GM21390 (cell line): Measurements from ENCODE around the gene CYB561.

Experiments
- ATAC-seq: cut with Tn5 transposase; IDR thresholded peaks from one replicate; pipeline ENCODE4 v1.9.1; 2021; ENCODE audit not compliant: unreplicated experiment

The CYB561 gene

DNA sequence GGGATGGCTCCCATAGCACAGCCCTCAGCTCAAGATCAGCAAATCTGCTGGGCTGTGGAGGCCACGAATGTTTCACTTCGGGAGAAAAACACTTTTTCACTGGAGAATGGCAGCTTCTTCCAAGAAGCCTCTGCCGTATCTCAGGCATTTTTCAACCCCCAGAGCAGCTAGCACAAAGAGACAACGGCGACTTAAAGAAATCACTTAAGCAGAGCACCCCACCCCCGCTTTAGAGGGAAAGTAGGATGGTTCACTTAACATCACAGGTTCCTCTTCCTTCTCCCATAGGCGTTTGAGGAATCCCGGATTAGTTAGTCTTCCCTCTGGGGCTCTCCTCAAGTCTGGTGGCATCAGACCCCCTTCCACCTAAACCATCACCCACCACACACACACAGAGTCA is 27.6 kb downstream of the CYB561 start:
- ATAC-seq = no peak

DNA sequence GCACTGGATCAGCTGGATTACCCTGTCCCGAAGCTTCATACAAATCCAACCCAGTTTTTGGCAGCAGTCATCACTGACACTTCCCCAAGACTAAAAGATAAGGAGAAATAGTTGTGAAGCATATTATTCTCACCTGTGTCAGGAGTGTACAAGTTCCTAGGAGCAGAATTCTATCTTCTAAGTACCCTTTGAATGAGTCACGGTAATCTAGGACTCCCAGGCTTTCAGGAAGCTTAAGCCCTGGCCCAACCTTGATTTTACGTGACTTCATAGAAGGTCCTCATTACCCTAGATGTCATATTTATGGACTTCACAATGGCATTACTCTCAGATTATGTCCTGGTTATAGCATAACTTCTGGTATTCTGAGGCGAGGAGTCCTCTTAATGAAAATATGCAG is 31.9 kb downstream of the CYB561 start:
- no peak for ATAC-seq

DNA sequence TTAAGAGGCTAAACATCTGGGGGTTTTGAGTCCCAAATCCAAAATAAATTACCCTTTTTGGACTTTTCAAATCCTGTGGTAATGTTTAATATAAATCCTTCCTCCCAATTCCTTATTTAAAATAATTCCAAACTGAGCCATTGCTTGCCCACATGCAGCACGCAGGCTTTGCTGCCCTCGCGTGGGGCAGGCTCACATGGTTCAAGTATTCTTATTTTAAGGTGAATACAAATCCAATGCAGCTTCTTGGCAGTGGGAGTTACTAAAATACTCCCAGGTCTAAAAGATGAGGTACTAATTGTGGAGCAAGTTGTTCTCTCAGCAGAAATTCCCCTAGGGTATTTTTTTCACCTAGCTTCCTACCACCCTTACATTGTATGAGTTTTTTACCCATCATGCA is 33.0 kb downstream of the CYB561 start:
- ATAC-seq = no peak

DNA sequence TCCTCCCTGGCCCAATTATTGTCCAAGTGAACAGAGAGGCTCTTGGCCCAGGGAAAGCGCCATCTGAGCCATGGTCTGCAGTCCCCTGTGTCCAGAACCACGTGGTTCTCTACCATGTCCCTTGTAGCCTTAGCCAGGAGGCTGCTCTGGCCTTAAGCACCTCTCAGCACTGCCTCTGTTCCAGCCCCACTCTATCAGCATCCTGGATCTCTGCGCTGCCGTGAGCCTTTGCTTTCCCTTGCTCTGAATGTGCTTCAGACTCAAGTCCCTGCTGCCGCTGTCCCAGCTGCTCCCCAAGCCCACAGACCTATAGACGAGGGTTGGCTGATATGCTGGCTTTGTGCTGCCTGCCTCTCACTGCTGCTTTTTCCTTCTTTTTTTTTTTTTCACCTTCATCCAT is 33.9 kb downstream of the CYB561 start:
- no peak for ATAC-seq

DNA sequence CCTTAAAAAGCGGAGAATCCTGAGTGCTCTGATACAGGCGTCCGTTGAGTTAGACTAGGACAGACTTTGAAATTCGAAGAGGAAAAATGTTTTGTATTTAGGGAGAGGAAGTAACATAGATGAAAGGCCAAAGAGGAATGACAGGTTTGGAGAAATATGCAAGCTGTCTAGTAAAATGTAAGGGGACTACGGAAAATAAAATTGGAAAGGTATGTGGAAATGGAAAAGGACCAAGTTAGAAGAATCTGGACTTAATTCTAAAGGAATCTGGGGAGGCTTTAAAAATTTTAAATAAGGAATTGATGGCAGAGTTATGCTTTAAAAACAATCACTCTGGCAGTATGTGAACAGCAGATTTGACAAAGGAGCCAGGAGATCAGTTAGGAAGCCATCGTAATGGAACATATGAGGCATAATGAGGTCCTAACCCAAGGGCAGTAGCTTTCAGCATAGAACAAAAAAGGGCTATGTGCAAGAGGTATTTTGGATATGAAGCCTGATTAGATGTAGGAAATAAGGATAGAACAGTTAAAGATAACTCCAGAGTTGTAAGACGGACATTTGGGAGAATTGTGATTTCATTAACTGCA is 38.3 kb downstream of the CYB561 start:
- ATAC-seq = no peak

DNA sequence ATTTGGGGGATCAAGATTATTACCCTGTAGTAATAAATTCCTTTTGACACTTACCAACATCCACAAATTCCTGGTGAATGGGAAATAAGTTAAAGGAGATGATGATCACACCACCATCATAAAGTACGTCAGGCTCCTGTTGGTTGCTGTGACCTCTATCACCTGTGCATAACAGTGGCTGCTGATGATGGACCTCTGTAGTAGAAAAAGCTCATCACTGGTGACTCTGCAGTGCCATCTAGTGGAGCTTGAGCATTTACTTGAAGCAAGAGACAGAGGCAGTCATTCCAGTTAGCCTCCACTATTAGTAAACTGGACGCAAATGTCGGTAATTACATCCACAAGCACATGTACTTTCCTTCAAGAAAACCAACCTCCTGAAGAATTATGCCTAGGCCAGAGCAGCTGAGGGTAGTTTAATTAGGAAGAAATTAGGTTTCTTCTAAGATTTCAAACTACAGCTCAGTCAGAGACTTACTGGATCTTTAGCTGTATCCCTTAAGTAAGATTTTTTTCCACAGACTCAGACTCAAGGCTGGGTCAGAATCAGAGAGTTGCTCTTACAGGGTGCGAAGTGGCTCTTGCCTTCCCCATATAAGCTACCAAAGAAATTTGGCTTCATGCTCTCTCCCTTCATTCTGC is 39.3 kb downstream of the CYB561 start:
- ATAC-seq = peak; percentile 88

DNA sequence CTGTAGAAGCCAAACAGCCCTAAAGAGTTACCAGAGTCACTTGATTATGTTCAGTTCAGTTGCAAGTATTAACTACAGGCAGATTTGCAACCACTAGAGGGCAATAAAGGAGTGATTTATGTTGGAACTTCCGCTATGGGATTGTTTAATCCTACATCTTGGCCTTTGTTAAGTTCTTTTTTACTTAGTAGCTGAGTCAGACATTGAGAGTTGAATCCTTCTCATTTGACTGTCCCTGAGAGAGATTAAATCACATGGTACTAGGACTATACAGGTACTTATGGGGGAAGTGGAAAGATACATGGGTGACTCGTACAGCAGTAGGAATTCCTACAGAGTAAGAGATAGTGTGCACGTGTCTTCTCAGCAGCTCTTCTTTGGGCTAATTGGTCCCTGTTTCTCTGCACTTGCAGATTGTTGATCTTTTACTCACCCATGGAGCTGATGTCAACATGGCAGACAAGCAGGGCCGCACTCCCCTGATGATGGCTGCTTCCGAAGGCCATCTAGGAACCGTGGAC is 40.3 kb downstream of the CYB561 start:
- no peak for ATAC-seq

DNA sequence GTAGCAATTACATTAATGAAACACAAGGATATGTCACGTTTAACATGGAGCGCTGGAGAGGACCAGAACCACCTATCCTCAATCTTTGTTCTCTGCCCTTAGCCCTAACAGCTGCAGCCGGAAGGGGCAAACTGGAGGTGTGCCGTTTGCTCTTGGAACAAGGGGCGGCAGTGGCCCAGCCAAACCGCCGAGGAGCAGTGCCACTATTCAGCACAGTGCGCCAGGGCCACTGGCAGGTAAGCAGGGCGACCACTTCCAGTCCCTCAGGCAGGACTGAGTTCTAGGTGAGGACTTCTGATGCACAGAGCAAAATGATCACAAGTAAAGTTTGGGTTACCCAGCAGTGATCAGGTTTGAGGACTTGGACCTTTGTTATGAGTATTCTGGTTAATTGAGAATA is 41.1 kb downstream of the CYB561 start:
- ATAC-seq = no peak

DNA sequence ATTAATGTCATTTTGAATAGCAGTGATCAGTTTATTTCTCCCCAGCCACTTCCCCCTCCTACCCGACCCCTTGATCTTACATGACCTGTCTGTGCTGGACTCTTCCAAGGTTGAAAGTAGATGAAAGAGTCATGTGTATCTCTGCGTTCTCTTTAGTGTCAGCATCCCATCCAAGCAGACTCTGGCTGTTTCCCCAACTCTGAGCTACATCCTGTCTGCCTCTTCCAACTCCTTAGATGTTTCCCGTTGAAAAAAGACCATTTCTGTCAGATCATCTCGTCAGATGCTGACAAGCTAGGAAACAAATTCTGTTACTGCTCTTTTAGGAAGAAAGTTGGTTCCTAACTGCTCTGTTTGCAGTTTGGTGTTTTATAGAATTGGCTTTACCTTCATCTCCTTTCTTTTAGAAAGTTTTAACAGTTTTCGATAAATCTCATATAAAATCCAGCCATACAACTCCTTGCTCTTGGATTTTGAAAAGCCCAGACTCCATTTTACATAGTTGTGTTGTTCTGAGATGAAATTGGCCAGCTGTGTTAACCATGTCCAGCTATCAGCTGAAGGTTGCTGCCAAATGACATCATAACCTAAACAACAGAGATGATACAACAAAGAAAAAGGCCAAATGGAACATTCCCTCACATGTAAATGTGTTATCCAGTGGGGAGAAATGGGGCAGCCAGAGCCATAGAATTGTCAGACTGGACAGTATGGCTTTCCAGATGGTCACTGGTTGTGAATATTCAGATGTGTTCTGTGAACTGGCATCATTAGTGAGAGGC is 43.5 kb downstream of the CYB561 start:
- ATAC-seq = no peak

DNA sequence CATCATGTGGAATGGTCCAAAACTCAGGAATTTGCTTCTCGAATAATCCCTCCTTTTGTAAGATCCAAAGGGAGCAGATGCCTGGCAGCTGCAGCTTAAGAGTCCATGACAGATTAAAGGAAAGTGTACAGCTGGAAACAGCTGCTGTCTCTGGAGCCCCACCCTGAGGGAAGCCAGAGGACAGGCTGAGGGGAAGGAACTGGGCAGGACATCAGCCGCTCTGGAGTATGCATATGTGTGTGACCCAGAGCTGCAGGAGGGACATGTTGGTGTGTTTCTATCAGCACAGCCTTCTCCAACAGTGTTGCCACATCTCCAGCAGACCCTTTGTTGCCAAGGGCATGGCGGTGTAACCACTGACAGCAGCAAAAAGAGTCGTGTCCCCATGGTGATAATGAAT is 46.2 kb downstream of the CYB561 start:
- no peak for ATAC-seq

DNA sequence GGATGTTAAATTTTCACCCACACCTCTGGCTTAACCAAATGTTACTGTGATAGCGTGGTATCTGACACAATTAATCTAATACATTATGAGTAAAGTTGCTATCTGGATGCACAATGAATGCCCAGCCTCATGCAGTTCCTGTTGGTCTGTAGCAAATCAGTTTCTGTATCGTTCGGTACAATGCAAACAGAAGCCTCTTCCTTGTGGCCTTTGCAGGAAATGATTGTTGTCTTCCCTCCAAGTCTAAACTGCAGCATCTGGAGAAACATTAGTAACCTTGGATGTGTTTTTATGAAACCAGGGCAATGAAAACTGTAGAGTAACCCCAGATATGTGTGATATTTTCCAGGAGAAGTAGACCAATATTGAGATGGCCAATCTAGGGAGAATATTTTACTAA is 46.8 kb downstream of the CYB561 start:
- no peak for ATAC-seq

DNA sequence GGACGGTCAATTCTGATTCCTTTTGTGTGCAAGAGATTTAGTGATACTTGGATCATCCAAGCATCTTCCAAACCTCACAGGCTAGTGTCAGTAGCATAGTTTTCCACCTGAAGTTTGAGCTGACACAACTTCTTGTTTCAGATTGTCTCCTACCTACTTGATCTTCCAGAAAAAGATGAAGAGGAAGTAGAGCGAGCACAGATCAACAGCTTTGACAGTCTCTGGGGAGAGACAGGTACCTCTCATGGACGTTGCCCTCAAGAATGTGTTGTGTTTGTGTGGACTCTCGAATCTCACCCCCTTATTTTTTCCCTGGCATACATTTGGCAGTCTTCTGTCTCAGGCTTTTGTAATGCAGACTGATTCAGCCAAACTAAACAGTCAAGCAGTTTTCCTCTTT is 47.4 kb downstream of the CYB561 start:
- ATAC-seq = no peak

DNA sequence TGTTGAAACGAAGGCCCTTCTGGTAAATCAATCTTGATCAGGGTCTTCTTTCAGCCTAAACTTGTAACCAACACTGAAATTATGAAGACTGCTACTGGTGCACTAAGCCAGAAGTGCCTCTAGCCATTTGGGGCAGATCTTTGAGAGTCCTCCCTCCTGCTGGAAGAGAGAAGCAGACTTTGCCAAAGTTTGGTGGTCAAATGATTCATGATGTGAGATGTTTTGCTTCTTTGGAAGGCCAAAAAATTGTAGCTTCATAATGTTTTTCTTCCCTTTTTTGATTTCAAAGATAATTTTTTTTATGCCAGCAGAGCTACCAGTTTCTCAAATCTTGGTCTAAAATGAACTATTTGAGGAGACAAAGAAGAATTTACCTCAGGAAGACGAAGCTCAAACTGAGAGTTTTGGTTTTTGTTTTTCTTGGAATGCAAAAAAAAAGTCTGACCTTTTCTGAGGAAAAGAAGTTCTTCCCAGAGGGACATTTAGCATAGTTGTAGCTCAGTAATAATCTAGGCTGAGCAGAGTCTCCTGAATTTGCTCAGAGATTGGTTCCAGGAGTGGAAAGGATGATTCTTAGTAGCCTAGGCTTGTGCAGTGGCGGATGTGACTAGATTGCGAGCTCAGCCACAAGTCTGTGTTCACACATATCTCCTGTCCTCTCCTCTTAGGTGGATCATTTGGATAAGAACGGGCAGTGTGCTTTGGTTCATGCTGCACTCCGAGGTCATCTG is 50.9 kb downstream of the CYB561 start:
- no peak for ATAC-seq

DNA sequence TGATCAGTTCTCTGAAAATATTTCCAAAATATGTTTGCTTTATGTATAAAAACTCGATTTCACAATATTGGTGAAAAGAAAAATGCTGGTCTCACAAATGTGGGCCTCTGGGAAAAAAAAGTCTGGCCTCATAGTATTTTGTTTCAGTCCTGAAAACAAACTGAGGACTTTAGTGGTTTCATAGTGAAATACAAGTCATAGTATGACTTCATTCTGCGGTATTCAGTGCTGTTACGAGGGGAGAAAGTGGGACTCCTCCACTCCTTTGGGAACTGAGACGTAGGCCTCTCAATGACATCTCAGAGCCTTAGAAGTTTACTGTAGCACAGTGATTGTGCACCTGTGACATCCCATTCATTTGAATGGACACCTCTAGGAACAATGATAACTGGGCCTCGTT is 56.0 kb downstream of the CYB561 start:
- ATAC-seq = no peak

DNA sequence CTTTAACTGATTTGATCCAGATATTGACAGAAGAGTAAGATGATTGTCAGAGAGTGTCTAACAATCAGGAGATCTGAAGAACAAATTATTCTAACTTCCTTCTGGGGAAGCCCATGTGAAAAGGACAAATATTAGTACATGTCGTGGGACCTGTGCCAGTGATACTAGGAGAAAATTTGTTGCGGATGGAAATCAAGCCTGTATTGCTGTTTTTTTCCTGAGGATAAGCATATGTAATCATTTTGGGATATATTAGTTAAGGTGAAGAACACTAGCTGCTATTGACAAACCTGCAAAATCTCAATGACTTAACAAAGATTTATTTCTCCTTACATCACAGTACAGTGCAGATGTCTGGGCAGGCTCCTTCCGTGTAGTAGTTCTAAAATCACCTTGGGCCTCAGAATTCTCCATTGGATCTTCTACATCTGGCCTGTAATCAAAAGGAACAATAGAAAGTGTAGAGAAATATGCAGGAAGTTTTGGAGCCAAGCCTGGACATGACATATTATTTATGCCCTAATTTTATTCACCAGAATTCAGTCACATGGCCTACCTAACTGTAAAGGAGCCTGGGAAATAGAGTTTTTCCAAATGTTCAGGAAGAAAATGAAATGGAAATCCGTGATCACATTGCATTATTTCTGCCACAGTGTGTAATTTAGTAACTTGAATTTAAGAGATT is 58.3 kb downstream of the CYB561 start:
- ATAC-seq = no peak

DNA sequence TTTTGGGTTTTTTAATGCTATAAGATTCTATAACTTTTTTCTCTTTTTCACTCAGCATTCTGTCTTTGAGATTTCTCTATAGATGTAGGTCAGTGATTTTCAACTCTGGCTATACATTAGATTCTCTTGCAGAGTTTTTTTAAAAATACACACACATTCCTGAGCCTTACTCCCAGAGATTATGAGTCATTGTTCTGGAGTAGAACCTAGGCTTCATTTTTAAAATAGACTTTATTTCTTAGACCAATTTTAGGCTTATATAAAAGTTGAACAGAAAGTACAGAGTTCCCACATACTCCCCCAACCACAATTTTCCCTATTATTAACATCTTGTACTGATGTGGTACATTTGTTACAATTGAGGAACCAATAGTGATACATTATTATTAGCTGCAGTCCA is 63.3 kb downstream of the CYB561 start:
- ATAC-seq = no peak
